K562 (cell line): ENCODE data around the gene NFATC3. TPM values are rescaled to one million over a fixed set of nuclear protein-coding genes. Genes with fewer than 3 reads are reported as not detected.
A peak's percentile ranks its signal among the peaks of the same experiment; 100 is the strongest.

Experiments
- CAMTA2 ChIP-seq: fragments of 250-450 bp; sonication (Bioruptor Pico); conservative IDR thresholded peaks from 2 replicates; pipeline ENCODE4 v1.5.1; 2022
- DNMT1 ChIP-seq: fragments of 450-650 bp; IDR thresholded peaks from 2 replicates; pipeline ENCODE4 v1.6.1; 2016; ENCODE audit warnings: antibody characterized with exemption, mild to moderate bottlenecking
- EGR1 ChIP-seq: fragments of 450-650 bp; conservative IDR thresholded peaks from 2 replicates; pipeline ENCODE4 v1.6.1; 2017; ENCODE audit warnings: mild to moderate bottlenecking
- ELF2 ChIP-seq: fragments of 250-450 bp; sonication (Bioruptor Pico); IDR thresholded peaks from 2 replicates; pipeline ENCODE4 v1.5.0; 2021; ENCODE audit warnings: mild to moderate bottlenecking
- ESRRA ChIP-seq: fragments of 450-650 bp; IDR thresholded peaks from 2 replicates; pipeline ENCODE4 v1.6.1; 2014; ENCODE audit warnings: low read depth, mild to moderate bottlenecking, moderate library complexity, borderline replicate concordance
- HES1 ChIP-seq: fragments of 450-650 bp; IDR thresholded peaks from 2 replicates; pipeline ENCODE4 v1.6.1; 2016; ENCODE audit warnings: low read depth, mild to moderate bottlenecking, moderate library complexity
- KHSRP ChIP-seq: fragments of 450-650 bp; IDR thresholded peaks from 2 replicates; pipeline ENCODE4 v1.6.1; 2017
- MED1 ChIP-seq: sonication (generic); formaldehyde crosslinking; IDR thresholded peaks from 2 replicates; pipeline ENCODE4 v1.8.1; 2023; ENCODE audit warnings: missing genetic modification reagents, borderline replicate concordance
- NEUROD1 ChIP-seq: fragments of 150-350 bp; IDR thresholded peaks from 2 replicates; pipeline ENCODE4 v1.6.1; 2014; ENCODE audit warnings: borderline replicate concordance, low read length, low read depth; ENCODE audit not compliant: partially characterized antibody
- NR3C1 ChIP-seq: sonication (generic); formaldehyde crosslinking; IDR thresholded peaks from 2 replicates; pipeline ENCODE4 v1.8.1; 2022; ENCODE audit warnings: missing genetic modification reagents
- PHF8 ChIP-seq: fragments of 200-600 bp; sonication (generic); IDR thresholded peaks from 2 replicates; pipeline ENCODE4 v1.6.1; 2012; ENCODE audit warnings: mixed run types, mild to moderate bottlenecking, inconsistent platforms, low read length, moderate library complexity, borderline replicate concordance
- SAFB ChIP-seq: fragments of 200-400 bp; formaldehyde crosslinking; IDR thresholded peaks from 2 replicates; pipeline ENCODE4 v1.6.1; 2017; ENCODE audit warnings: low read depth, low read length, borderline replicate concordance
- SUPT5H ChIP-seq: fragments of 450-650 bp; IDR thresholded peaks from 2 replicates; pipeline ENCODE4 v1.6.1; 2016
- TEAD2 ChIP-seq: fragments of 450-650 bp; IDR thresholded peaks from 2 replicates; pipeline ENCODE4 v1.6.1; 2016; ENCODE audit warnings: missing genetic modification characterization, control low read depth, missing compliant biosample characterization
- TEAD4 ChIP-seq, 2 experiments: sonication (generic) in 1 of 2; formaldehyde crosslinking in 1 of 2; IDR thresholded peaks; 2 replicates each; pipeline versions ENCODE4 v1.6.1 to v1.8.0; 2012 to 2022; ENCODE audit warnings: borderline replicate concordance in 1 of 2, inconsistent platforms in 1 of 2, low read length in 1 of 2, mild to moderate bottlenecking in 1 of 2, missing genetic modification reagents in 1 of 2
- ZEB2 ChIP-seq: fragments of 450-650 bp; IDR thresholded peaks from 2 replicates; pipeline ENCODE4 v1.6.1; 2016
- ZNF143 ChIP-seq: sonication (generic); formaldehyde crosslinking; IDR thresholded peaks from 2 replicates; pipeline ENCODE4 v1.9.0; 2022; ENCODE audit warnings: mild to moderate bottlenecking, missing genetic modification reagents
- ZNF639 ChIP-seq, 2 experiments: fragments of 200-800 bp in 1 of 2; sonication (Bioruptor generic) in 1 of 2; sonication (generic) in 1 of 2; formaldehyde crosslinking in 1 of 2; IDR thresholded peaks in 1 of 2; conservative IDR thresholded peaks in 1 of 2; 2 replicates each; pipeline versions ENCODE4 v1.5.0 to v1.6.1; 2016 to 2020; ENCODE audit warnings: missing compliant biosample characterization in 1 of 2, missing genetic modification characterization in 1 of 2, missing genetic modification reagents in 1 of 2
- polyA plus RNA-seq, 8 experiments: library from polyadenylated mRNA; depleted of rRNA in 4 of 8; stranded (reverse) in 5 of 8; unstranded in 3 of 8; fragments of >200 nt; fragmentation: Nextera tagmentation in 2 of 8; fragmentation: Illumina TruSeq in 1 of 8; extraction: Ambion mirVana in 2 of 8; extraction: Trizol in 1 of 8; gene quantifications; 2 replicates each; pipeline versions ENCODE4 v1.2.1 to v1.2.3, GENCODE V29; 2011 to 2014; ENCODE audit warnings: inconsistent platforms in 1 of 8, missing spikeins in 1 of 8
- total RNA-seq, 7 experiments: library from RNA; depleted of rRNA in 6 of 7; stranded (reverse); fragments of >200 nt in 6 of 7; fragmentation: Illumina TruSeq in 2 of 7; extraction: Trizol in 2 of 7; gene quantifications; 2 replicates each; pipeline versions ENCODE4 v1.2.1 to v1.2.3, GENCODE V29; 2011 to 2021; ENCODE audit warnings: low replicate concordance in 1 of 7
- TF ChIP-seq, protein P1 (sequence below): fragments of 250-450 bp; sonication (Bioruptor Pico); IDR thresholded peaks from 2 replicates; pipeline ENCODE4 v1.4.0; 2020; ENCODE audit warnings: mild to moderate bottlenecking, moderate library complexity, borderline replicate concordance
- TF ChIP-seq, protein P2 (sequence below): fragments of 250-450 bp; sonication (Bioruptor Pico); IDR thresholded peaks from 2 replicates; pipeline ENCODE4 v1.5.0; 2021; ENCODE audit warnings: mild to moderate bottlenecking, borderline replicate concordance

The NFATC3 gene
- total and polyA plus RNA-seq, 9 of the 15 experiments (the other 6 are each of a cell fraction or from before 2014, with no cell fraction given): 15.7 to 98.4 (median 59.4) TPM

- TF ChIP-seq TEAD4 (IDR thresholded peaks at IDR 0.05; ENCODE audit: low read length) (0 out of 2 replicates have a peak, but pooled peaks have one; percentile 23), TEAD4 (CRISPR knock-in tag; IDR thresholded peaks at IDR 0.05; ENCODE audit: borderline replicate concordance) (no peak), CAMTA2 (CRISPR knock-in tag) (no peak), EGR1 (peak; percentile 50), SUPT5H (peak; percentile 92), ZEB2 (peak; percentile 29; the same call in 1 of the 2 replicates), SAFB (peak; percentile 36; the same call in 1 of the 2 replicates), DNMT1 (no peak), ZNF143 (CRISPR knock-in tag) (peak; percentile 80), NR3C1 (no peak), NEUROD1 (peak; percentile 78), HES1 (no peak), PHF8 (peak; percentile 75; the same call in 1 of the 2 replicates), KHSRP (no peak), ZNF639 (CRISPR knock-in tag; conservative IDR thresholded peaks at IDR 0.05 in 1 of 2, IDR thresholded peaks at IDR 0.05 in 1 of 2) (peak in 1 of 2 experiments; percentile 45; a peak in 1 of 4 replicates), ELF2 (CRISPR knock-in tag) (no peak), TEAD2 (tag) (no peak), ESRRA (peak; percentile 68; the same call in 1 of the 2 replicates), MED1 (CRISPR knock-in tag) (no peak)
- TF ChIP-seq, protein P1, sequence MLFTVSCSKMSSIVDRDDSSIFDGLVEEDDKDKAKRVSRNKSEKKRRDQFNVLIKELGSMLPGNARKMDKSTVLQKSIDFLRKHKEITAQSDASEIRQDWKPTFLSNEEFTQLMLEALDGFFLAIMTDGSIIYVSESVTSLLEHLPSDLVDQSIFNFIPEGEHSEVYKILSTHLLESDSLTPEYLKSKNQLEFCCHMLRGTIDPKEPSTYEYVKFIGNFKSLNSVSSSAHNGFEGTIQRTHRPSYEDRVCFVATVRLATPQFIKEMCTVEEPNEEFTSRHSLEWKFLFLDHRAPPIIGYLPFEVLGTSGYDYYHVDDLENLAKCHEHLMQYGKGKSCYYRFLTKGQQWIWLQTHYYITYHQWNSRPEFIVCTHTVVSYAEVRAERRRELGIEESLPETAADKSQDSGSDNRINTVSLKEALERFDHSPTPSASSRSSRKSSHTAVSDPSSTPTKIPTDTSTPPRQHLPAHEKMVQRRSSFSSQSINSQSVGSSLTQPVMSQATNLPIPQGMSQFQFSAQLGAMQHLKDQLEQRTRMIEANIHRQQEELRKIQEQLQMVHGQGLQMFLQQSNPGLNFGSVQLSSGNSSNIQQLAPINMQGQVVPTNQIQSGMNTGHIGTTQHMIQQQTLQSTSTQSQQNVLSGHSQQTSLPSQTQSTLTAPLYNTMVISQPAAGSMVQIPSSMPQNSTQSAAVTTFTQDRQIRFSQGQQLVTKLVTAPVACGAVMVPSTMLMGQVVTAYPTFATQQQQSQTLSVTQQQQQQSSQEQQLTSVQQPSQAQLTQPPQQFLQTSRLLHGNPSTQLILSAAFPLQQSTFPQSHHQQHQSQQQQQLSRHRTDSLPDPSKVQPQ: no peak
- TF ChIP-seq, protein P2, sequence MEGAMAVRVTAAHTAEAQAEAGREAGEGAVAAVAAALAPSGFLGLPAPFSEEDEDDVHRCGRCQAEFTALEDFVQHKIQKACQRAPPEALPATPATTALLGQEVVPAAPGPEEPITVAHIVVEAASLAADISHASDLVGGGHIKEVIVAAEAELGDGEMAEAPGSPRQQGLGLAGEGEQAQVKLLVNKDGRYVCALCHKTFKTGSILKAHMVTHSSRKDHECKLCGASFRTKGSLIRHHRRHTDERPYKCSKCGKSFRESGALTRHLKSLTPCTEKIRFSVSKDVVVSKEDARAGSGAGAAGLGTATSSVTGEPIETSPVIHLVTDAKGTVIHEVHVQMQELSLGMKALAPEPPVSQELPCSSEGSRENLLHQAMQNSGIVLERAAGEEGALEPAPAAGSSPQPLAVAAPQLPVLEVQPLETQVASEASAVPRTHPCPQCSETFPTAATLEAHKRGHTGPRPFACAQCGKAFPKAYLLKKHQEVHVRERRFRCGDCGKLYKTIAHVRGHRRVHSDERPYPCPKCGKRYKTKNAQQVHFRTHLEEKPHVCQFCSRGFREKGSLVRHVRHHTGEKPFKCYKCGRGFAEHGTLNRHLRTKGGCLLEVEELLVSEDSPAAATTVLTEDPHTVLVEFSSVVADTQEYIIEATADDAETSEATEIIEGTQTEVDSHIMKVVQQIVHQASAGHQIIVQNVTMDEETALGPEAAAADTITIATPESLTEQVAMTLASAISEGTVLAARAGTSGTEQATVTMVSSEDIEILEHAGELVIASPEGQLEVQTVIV (CRISPR knock-in tag): no peak
Observed at GRCh38 chr16:68084504-68085258, 489 bp upstream of the NFATC3 start (continued).
